ENCODE data around the gene WIPI1. TPM values are rescaled to one million over a fixed set of nuclear protein-coding genes. Genes with fewer than 3 reads are reported as not detected.

WIPI1 gene
- total and polyA plus RNA-seq, 2 of the 13 experiments (the other 11 are each of a cell fraction or from before 2014, with no cell fraction given): 29.4 to 141 TPM

DNA sequence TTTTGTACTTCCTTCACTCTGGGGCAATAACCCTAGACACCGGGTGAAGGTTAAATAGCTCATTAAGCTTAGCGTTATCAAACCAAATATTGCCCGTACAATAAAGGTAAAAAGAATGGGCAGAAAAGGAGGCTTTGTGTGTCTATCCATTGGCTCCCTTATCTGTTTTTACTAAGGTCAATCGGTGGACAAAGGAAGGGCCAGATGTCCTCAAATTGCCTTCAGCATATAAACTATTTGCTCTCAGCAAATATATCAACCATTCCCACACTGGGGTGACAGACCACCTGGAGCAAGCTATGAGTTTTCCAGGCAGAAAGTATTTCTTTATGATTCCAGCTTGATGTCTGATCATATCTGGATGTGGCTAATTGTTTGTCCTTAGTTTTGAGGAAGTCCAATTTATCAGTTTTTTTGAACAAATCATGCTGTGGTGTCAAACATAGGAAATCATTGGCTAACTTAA is 25.3 kb upstream of the WIPI1 start (continued):
- TF ChIP-seq, protein P1, sequence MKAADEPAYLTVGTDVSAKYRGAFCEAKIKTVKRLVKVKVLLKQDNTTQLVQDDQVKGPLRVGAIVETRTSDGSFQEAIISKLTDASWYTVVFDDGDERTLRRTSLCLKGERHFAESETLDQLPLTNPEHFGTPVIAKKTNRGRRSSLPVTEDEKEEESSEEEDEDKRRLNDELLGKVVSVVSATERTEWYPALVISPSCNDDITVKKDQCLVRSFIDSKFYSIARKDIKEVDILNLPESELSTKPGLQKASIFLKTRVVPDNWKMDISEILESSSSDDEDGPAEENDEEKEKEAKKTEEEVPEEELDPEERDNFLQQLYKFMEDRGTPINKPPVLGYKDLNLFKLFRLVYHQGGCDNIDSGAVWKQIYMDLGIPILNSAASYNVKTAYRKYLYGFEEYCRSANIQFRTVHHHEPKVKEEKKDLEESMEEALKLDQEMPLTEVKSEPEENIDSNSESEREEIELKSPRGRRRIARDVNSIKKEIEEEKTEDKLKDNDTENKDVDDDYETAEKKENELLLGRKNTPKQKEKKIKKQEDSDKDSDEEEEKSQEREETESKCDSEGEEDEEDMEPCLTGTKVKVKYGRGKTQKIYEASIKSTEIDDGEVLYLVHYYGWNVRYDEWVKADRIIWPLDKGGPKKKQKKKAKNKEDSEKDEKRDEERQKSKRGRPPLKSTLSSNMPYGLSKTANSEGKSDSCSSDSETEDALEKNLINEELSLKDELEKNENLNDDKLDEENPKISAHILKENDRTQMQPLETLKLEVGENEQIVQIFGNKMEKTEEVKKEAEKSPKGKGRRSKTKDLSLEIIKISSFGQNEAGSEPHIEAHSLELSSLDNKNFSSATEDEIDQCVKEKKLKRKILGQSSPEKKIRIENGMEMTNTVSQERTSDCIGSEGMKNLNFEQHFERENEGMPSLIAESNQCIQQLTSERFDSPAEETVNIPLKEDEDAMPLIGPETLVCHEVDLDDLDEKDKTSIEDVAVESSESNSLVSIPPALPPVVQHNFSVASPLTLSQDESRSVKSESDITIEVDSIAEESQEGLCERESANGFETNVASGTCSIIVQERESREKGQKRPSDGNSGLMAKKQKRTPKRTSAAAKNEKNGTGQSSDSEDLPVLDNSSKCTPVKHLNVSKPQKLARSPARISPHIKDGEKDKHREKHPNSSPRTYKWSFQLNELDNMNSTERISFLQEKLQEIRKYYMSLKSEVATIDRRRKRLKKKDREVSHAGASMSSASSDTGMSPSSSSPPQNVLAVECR (CRISPR knock-in tag; IDR thresholded peaks at IDR 0.05; ENCODE audit: borderline replicate concordance): no peak
- TF ChIP-seq HNRNPK (IDR thresholded peaks at IDR 0.05; ENCODE audit: low read depth, low read length, poor library complexity, severe bottlenecking) (no peak), ZNF484 (CRISPR knock-in tag; IDR thresholded peaks at IDR 0.05; ENCODE audit: borderline replicate concordance, low read depth) (no peak), ZC3H4 (CRISPR knock-in tag; IDR thresholded peaks at IDR 0.05; ENCODE audit: borderline replicate concordance) (no peak), ZNF296 (CRISPR knock-in tag; conservative IDR thresholded peaks at IDR 0.05) (no peak), MLLT10 (CRISPR knock-in tag; IDR thresholded peaks at IDR 0.05) (no peak), ASH2L (IDR thresholded peaks at IDR 0.05; ENCODE audit: insufficient read length, low read depth, low read length) (peak; percentile 15), SP2 (CRISPR knock-in tag; IDR thresholded peaks at IDR 0.05) (no peak), HNF4G (IDR thresholded peaks at IDR 0.05; ENCODE audit: borderline replicate concordance, low read depth, low read length) (peak; percentile 50; the same call in 1 of the 2 replicates), HNF4G (CRISPR knock-in tag; IDR thresholded peaks at IDR 0.05; ENCODE audit: borderline replicate concordance, low read depth) (no peak), HMG20B (CRISPR knock-in tag; conservative IDR thresholded peaks at IDR 0.05) (peak; percentile 96), ZNF678 (CRISPR knock-in tag; IDR thresholded peaks at IDR 0.05) (no peak), ZNF530 (CRISPR knock-in tag; IDR thresholded peaks at IDR 0.05; ENCODE audit: low read depth) (no peak), CBX1 (IDR thresholded peaks at IDR 0.05; ENCODE audit: low read depth) (no peak), KAT8 (CRISPR knock-in tag; IDR thresholded peaks at IDR 0.05) (peak; percentile 41; the same call in 1 of the 2 replicates), SMYD3 (CRISPR knock-in tag; IDR thresholded peaks at IDR 0.05) (no peak), NRL (CRISPR knock-in tag; IDR thresholded peaks at IDR 0.05; ENCODE audit: borderline replicate concordance) (no peak), ZNF777 (CRISPR knock-in tag; IDR thresholded peaks at IDR 0.05) (no peak), ZNF256 (CRISPR knock-in tag; conservative IDR thresholded peaks at IDR 0.05) (no peak), KDM4B (CRISPR knock-in tag; IDR thresholded peaks at IDR 0.05) (no peak)
- TF ChIP-seq, protein P2, sequence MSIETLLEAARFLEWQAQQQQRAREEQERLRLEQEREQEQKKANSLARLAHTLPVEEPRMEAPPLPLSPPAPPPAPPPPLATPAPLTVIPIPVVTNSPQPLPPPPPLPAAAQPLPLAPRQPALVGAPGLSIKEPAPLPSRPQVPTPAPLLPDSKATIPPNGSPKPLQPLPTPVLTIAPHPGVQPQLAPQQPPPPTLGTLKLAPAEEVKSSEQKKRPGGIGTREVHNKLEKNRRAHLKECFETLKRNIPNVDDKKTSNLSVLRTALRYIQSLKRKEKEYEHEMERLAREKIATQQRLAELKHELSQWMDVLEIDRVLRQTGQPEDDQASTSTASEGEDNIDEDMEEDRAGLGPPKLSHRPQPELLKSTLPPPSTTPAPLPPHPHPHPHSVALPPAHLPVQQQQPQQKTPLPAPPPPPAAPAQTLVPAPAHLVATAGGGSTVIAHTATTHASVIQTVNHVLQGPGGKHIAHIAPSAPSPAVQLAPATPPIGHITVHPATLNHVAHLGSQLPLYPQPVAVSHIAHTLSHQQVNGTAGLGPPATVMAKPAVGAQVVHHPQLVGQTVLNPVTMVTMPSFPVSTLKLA (IDR thresholded peaks at IDR 0.05): no peak
- TF ChIP-seq, protein P3, sequence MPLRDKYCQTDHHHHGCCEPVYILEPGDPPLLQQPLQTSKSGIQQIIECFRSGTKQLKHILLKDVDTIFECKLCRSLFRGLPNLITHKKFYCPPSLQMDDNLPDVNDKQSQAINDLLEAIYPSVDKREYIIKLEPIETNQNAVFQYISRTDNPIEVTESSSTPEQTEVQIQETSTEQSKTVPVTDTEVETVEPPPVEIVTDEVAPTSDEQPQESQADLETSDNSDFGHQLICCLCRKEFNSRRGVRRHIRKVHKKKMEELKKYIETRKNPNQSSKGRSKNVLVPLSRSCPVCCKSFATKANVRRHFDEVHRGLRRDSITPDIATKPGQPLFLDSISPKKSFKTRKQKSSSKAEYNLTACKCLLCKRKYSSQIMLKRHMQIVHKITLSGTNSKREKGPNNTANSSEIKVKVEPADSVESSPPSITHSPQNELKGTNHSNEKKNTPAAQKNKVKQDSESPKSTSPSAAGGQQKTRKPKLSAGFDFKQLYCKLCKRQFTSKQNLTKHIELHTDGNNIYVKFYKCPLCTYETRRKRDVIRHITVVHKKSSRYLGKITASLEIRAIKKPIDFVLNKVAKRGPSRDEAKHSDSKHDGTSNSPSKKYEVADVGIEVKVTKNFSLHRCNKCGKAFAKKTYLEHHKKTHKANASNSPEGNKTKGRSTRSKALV (CRISPR knock-in tag; IDR thresholded peaks at IDR 0.05): no peak
- TF ChIP-seq, protein P4, sequence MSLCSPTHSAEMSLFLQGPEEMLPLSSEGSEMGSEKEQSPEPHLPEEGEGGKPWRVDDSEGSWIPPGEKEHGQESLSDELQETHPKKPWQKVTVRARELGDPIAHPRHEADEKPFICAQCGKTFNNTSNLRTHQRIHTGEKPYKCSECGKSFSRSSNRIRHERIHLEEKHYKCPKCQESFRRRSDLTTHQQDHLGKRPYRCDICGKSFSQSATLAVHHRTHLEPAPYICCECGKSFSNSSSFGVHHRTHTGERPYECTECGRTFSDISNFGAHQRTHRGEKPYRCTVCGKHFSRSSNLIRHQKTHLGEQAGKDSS (CRISPR knock-in tag; IDR thresholded peaks at IDR 0.05; ENCODE audit: borderline replicate concordance, low read depth): no peak

Data from HepG2 (cell line).